Effector memory CD4-positive, alpha-beta T cell (primary cell): ENCODE measurements around the gene DNMBP.

Experiments used
- DNase-seq, 3 donors: peaks; one replicate each; pipeline ENCODE4 v3.0.0-alpha.2; 2020
- H3K27ac ChIP-seq: 2 replicates; pipeline ENCODE4 v1.7.0; 2013; ENCODE audit warnings: mild to moderate bottlenecking, low read length, moderate library complexity; ENCODE audit not compliant: insufficient read depth, poor library complexity, severe bottlenecking
- H3K27me3 ChIP-seq: replicated peaks from 2 replicates; pipeline ENCODE4 v1.7.0; 2013; ENCODE audit warnings: mild to moderate bottlenecking, low read length; ENCODE audit not compliant: insufficient read depth, control insufficient read depth, poor library complexity, severe bottlenecking
- H3K36me3 ChIP-seq: 2 replicates; pipeline ENCODE4 v1.7.0; 2013; ENCODE audit warnings: mild to moderate bottlenecking, low read length, moderate library complexity; ENCODE audit not compliant: control insufficient read depth, insufficient read depth
- H3K4me1 ChIP-seq: 2 replicates; pipeline ENCODE4 v1.7.0; 2013; ENCODE audit warnings: low read length, mild to moderate bottlenecking; ENCODE audit not compliant: control insufficient read depth, insufficient read depth, poor library complexity, severe bottlenecking
- H3K4me3 ChIP-seq: 2 replicates; pipeline ENCODE4 v1.7.0; 2013; ENCODE audit warnings: low read length, low read depth, mild to moderate bottlenecking; ENCODE audit not compliant: insufficient read depth, poor library complexity, severe bottlenecking
- H3K9me3 ChIP-seq: 2 replicates; pipeline ENCODE4 v1.7.0; 2013; ENCODE audit warnings: mild to moderate bottlenecking, low read length, moderate library complexity; ENCODE audit not compliant: control insufficient read depth
- total RNA-seq, 3 donors: gene quantifications; one replicate each; lab custom pipeline; 2026; lab: John Stamatoyannopoulos, UW

DNMBP gene
- total RNA-seq = 8.0 to 10.4 (median 9.9) reads per million in 3 donors

- H3K27me3 ChIP-seq = no peaks in the 10 kb centered on the region
- peak within 1 kb of the TSS; percentile 71 for H3K4me3 ChIP-seq
- H3K4me1 ChIP-seq = peaks cover 10% of the 10 kb centered on the region
- DNase-seq = peak; percentile 58 to 60 (median 60)
- H3K36me3 ChIP-seq = no peaks in the 10 kb centered on the region
- peak within 1 kb of the TSS; percentile 38 for H3K27ac ChIP-seq
- no peaks in the 10 kb centered on the region for H3K9me3 ChIP-seq
Observed at GRCh38 chr10:100009793-100010676, at the start of gene DNMBP. DNMBP (minus strand) TSS chr10:100009947; CDS start chr10:99972124, 37,823 bp downstream.

GRCh38 chr10:100057948-100058347 lies 48.2 kb upstream of the DNMBP start:
- H3K27me3 ChIP-seq = no peaks in the 10 kb centered on the region
- no peaks in the 10 kb centered on the region for H3K36me3 ChIP-seq
- H3K4me3 ChIP-seq = no peak overlapping the region
- no peak for DNase-seq
- no peaks in the 10 kb centered on the region for H3K9me3 ChIP-seq
- H3K27ac ChIP-seq = no peak overlapping the region
- no peaks in the 10 kb centered on the region for H3K4me1 ChIP-seq

- no peak for DNase-seq
- Histone ChIP-seq H3K27me3 (no peaks in the 10 kb centered on the region), H3K27ac (no peak overlapping the region), H3K4me3 (no peak overlapping the region), H3K4me1 (no peaks in the 10 kb centered on the region), H3K9me3 (no peaks in the 10 kb centered on the region), H3K36me3 (no peaks in the 10 kb centered on the region)
Observed at GRCh38 chr10:100053686-100054460, 44.1 kb upstream of the DNMBP start.

GRCh38 chr10:100046021-100046486 lies 36.3 kb upstream of the DNMBP start:
- Histone ChIP-seq H3K27ac (no peak overlapping the region), H3K4me1 (no peaks in the 10 kb centered on the region), H3K36me3 (no peaks in the 10 kb centered on the region), H3K27me3 (no peaks in the 10 kb centered on the region), H3K4me3 (no peak overlapping the region), H3K9me3 (no peaks in the 10 kb centered on the region)
- DNase-seq = peak; percentile 31 to 70 (median 53)

GRCh38 chr10:100045592-100045991 lies 35.8 kb upstream of the DNMBP start:
- no peak for DNase-seq

GRCh38 chr10:100043796-100044195 lies 34.0 kb upstream of the DNMBP start:
- no peak for DNase-seq
- no peak overlapping the region for H3K4me3 ChIP-seq
- no peak overlapping the region for H3K27ac ChIP-seq

More at GRCh38 chr10:100045592-100045991, 35.8 kb upstream of the DNMBP start:
- Histone ChIP-seq H3K27me3 (no peaks in the 10 kb centered on the region), H3K4me1 (no peaks in the 10 kb centered on the region), H3K4me3 (no peak overlapping the region), H3K9me3 (no peaks in the 10 kb centered on the region), H3K36me3 (no peaks in the 10 kb centered on the region), H3K27ac (no peak overlapping the region)

GRCh38 chr10:100043344-100043743 lies 33.6 kb upstream of the DNMBP start:
- H3K4me1 ChIP-seq = no peaks in the 10 kb centered on the region
- no peaks in the 10 kb centered on the region for H3K36me3 ChIP-seq
- DNase-seq = no peak
- H3K9me3 ChIP-seq = no peaks in the 10 kb centered on the region
- no peak overlapping the region for H3K27ac ChIP-seq
- H3K4me3 ChIP-seq = no peak overlapping the region
- H3K27me3 ChIP-seq = peaks cover 2% of the 10 kb centered on the region

More at GRCh38 chr10:100043796-100044195, 34.0 kb upstream of the DNMBP start:
- H3K36me3 ChIP-seq = no peaks in the 10 kb centered on the region
- H3K4me1 ChIP-seq = no peaks in the 10 kb centered on the region
- H3K27me3 ChIP-seq = peaks cover 2% of the 10 kb centered on the region
- no peaks in the 10 kb centered on the region for H3K9me3 ChIP-seq

GRCh38 chr10:100041306-100042002 lies 31.7 kb upstream of the DNMBP start:
- H3K4me3 ChIP-seq = no peak overlapping the region
- H3K9me3 ChIP-seq = no peaks in the 10 kb centered on the region

GRCh38 chr10:100038561-100039071 lies 28.9 kb upstream of the DNMBP start:
- no peak for DNase-seq
- no peaks in the 10 kb centered on the region for H3K4me1 ChIP-seq
- no peak overlapping the region for H3K4me3 ChIP-seq
- H3K9me3 ChIP-seq = no peaks in the 10 kb centered on the region
- H3K27me3 ChIP-seq = peaks cover 2% of the 10 kb centered on the region
- H3K27ac ChIP-seq = no peak overlapping the region
- no peaks in the 10 kb centered on the region for H3K36me3 ChIP-seq

More at GRCh38 chr10:100041306-100042002, 31.7 kb upstream of the DNMBP start:
- H3K27me3 ChIP-seq = peaks cover 2% of the 10 kb centered on the region
- H3K4me1 ChIP-seq = no peaks in the 10 kb centered on the region
- DNase-seq = no peak
- H3K36me3 ChIP-seq = no peaks in the 10 kb centered on the region
- no peak overlapping the region for H3K27ac ChIP-seq
